Measurements from ENCODE around the gene CTBS.
"Not testable (repeated sequence)": the region's sequence is repeated elsewhere in the genome, so short reads cannot be mapped to it uniquely, and the experiment has no call there.

Gene CTBS

DNA sequence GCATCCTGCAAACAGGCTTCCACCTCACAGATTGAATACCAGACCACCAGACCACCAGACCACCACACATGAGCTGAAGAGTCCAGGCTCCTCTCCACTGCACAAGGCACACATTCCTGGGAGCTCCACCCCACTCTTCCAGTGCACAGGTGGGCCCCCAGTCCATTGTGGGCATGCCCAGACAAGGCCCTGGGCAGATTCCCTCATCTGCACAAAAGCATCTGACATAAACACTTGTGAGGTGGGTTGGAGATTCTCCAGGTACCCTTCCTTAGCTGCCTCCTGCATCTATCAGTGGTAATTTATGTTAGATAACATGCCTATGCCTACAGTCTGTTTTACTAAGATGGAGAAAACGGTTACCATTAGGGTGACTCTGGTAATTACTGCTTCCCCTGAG is 11.6 kb upstream of the CTBS start:
- no peak for DNase-seq (ENCODE audit: extremely low read depth in 1 of 2, low read depth in 1 of 2)

DNA sequence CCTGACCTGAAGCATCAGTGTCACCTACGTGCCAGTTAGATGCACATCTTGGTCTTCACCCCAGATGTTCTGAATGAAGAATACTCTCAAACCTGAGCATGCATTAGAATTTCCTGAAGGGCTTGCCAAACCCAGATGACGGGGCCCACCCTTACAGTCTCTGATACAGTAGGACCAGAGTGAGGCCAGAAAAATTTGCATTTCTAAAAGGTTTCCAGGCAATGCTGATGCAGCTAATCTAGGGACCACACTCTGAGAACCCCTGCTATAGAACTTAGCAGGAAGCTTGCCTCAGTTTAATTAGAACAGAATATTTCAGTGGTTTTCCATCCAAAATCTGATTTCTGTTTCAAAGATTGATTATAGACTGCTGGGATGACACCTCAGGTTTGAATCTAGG is 9.9 kb upstream of the CTBS start:
- DNase-seq (ENCODE audit: extremely low read depth in 1 of 2, low read depth in 1 of 2): no peak

DNA sequence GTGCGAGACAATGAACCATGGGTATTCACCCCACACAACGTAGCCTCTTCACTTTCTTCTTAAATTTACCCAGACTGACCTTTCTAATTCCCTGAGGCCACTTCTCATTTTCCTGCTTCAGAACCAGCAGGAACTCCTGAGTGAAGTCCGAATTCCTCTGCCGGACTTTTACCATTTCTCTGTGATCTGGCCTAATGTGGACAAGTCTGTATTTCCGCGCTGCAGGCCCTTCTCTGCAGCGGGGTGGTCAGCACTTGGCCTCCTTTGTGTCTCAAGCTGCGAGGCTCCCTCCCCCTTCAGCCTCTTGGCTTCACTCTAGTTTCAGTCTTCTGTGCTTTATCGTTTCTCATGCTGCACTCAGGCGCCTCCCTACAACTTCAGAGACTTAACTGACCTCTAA is 9.4 kb upstream of the CTBS start:
- no peak for DNase-seq (ENCODE audit: extremely low read depth in 1 of 2, low read depth in 1 of 2)

DNA sequence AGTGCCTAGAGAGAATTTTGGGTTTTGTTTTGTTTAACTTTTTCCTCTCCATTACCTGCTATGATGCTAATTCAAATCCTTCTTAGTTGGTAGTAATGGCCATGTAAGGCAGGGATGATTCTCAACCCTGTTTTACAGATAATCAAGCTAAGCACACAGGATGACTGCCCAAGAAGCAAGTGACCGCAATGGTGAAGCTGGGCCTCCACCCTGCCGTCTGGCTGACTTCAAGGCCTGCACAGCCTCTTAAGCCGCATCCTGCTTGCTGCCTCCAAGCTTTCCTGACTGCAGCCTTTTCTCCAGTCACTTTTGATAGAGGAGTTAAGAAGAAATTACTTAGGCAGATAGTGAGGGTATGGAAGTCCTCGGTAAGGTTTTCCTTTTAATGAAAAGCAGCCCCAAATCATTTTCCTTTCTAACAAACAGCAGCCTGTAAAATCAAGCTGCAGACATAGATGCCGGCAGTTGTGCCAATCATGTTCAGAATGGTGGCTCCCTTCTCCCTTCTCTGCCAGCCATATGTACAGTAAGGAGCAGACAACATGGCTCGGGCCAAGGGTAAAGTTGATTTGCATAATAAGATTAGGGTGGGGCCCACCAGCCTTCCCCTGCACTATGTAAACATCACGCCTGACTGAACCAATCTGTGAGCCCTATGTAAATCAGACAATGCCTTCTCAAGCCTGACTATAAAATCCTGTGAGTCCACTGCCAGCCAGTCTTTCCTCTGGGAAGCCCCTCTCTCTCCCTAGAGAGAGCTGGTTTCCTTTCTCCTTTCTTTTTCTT is 8.8 kb upstream of the CTBS start:
- DNase-seq (ENCODE audit: extremely low read depth in 1 of 2, low read depth in 1 of 2): no peak

DNA sequence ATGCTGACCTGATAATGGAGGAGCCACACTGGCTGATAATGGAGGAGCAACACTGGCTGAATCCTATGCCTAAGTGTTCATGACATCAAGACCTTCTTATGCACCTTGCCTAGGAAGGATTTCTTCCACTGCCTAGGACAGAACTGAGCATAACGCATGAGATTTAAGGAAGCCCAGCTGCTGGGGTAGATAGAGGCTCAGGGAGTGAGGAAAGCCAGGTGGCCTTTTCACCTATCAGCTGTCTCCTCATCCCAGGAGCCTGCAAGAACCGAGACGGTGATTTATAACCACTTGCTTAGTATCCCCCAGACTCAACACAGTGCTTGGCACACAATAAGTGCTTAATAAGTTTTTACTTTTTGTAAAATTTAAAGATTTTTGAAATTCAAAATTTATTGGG is 7.4 kb upstream of the CTBS start:
- DNase-seq (ENCODE audit: extremely low read depth in 1 of 2, low read depth in 1 of 2): no peak

DNA sequence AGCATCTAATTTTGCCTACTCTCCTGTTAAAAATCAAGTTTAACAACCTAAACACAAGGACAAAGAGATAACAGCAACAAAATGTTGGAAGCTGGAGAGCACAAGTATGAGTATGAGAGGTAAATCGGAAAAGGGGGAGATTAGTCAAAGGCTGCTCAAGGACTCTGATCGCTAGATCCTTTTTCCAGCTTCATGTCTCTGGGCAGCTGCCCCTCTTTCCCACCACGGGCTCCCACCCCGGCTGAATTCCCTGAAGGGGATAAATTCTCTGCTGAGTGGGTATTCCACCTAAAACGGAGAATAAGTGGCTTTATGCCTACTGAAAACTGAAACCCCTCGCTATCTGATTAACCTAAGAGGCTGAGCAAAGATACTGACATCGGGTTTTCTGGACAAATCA is 696 bp upstream of the CTBS start:
- DNase-seq (ENCODE audit: extremely low read depth in 1 of 2, low read depth in 1 of 2): no peak

DNA sequence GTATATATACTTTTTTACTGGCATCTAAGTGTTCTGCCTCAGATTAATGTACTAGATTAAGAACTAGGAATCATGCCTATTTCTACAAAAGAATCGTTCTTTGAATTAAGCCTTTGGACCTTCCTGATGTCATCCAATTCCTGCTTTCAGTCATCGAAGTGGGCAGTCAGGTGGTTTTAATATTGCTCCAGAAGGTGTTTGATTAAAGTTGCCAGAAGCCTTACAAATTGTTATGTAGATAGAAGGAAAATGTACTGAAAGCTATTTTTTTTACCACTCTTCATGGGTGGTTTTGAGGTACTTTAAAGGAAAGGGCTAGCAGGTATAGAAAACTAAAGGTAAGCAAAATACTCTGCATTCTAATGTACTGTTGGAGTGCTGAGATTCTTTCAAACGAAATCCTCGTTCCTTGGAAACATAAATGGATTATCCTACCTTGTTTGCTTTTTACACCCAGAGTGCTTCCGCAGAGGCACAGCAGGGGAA is 716 bp downstream of the CTBS start:
- DNase-seq (ENCODE audit: extremely low read depth in 1 of 2, low read depth in 1 of 2): no peak

DNA sequence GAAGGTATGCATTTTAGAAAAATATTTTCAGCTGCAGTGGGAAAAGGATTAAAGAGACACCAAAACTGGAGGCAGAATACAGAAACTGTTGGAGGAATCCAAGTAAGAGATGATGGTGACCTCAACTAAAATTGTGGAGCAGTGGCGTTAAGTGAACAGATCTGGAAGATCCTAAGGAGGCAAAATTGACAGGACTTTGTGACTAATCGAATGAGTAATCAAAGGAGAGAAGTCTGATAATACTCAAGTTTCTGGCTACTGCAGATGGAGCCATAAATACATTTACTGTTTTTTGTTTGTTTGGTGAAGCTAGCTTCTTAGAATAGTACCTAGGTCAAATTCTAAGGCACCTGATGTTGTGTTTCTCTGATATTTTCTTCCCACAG is 3.1 kb downstream of the CTBS start:
- no peak for DNase-seq (ENCODE audit: extremely low read depth in 1 of 2, low read depth in 1 of 2)

DNA sequence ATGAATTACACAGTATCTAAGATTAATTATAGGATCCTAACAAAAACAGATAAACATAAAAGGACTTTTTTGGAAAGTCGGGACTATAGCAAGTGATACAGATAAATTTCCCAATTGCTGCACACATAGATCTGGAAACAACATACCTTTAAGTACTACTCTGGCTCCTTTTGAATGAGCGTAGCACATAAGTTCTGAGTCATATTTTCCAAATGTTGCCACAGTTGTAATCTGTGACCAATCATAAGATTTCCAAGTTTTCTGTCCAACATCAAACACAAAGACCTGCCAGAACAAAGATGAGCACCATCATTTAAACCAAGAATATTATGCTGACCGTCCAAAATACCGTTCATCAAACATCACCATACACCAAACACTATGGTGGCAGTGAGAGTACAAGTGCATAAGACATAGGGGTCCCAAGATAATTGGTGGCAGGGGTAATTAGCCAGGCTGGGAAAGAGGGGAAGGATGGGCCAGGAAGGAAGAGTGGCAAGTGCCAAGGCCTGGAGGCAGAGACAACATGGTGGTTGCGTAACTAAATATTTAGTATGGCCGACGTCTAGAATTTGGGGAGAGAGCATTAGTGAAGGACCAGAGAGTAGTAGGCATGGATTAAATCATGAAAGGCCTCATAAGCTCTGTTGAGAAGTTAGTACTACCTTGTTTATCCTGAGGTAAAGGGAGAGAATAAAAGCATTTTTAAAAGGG is 3.6 kb downstream of the CTBS start:
- no peak for DNase-seq (ENCODE audit: extremely low read depth in 1 of 2, low read depth in 1 of 2)

DNA sequence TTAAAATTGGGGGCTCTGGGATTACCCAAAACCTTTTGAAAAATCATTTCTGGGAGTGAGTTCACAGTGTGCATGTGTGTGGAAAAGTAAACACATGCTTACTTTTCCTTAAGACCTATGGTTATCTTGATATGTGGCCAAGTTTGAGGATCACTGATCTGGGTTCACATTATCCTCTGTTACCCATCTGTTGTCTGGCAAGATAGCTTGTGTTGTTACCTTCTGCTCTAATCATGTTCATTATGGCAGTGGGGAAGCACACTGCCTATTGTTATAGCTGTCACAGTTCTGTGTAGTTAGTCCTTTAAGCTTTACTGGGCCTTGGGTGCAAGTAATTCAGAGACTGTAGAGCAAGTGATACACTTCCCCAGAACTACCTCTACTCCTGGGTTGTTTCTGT is 5.0 kb downstream of the CTBS start:
- no peak for DNase-seq (ENCODE audit: extremely low read depth in 1 of 2, low read depth in 1 of 2)

DNA sequence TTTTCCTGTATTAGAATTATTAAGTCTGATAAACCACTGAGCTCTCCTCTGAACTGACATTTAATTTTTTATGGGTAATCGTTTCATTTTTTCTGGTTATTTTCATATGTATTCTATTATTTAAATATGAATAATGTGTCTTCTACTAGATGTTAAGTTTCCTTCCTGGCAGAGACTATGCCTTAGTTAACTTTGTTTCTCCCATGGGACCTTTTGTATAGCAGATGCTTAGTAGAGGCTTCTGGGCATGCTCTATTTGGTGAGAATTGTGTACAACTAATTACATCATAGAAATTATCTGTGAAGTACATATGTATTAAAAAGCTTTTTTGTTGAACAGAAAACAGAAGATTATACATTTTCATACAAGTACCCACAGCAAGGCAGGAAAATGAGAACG is 23.4 kb downstream of the CTBS start:
- DNase-seq (ENCODE audit: extremely low read depth in 1 of 2, low read depth in 1 of 2): no peak

DNA sequence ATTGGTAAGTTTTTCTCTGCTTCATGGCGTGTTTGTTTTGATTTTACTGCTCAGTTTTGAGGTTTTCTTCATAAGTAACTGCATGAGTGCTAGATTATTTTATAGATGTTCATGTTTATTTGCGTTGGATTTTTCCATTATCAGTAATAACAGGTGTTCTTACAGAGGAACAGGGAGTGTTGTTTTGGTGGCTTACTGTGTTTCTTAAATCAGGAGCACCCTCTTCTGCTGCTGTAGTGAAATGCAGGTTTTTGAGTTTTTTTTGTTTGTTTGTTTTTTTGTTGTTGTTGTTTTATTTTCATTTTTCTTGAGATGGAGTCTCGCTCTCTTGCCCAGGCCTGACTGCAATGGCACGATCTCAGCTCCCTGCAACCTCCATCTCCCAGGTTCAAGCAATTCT is 32.6 kb downstream of the CTBS start:
- DNase-seq (ENCODE audit: extremely low read depth in 1 of 2, low read depth in 1 of 2): no peak

DNA sequence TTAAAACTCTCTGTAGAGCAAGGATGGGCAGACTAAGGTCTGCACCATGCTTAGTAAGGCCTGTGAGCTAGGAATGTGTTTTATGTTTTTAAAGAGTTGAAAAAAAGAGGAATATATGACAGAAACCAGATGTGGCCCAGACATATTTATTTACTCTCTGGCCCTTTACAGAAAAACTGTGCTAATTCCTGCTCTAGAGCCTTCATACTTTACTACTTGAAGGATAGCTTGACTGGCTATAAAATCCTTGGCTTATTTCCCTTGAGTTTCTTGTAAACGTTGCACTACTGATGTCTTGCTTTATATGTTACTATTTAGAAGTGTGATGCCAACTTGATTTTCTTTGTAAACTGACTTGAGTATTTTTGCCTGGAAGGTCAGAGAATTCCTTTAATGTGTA is 33.5 kb downstream of the CTBS start:
- DNase-seq (ENCODE audit: extremely low read depth in 1 of 2, low read depth in 1 of 2): no peak

DNA sequence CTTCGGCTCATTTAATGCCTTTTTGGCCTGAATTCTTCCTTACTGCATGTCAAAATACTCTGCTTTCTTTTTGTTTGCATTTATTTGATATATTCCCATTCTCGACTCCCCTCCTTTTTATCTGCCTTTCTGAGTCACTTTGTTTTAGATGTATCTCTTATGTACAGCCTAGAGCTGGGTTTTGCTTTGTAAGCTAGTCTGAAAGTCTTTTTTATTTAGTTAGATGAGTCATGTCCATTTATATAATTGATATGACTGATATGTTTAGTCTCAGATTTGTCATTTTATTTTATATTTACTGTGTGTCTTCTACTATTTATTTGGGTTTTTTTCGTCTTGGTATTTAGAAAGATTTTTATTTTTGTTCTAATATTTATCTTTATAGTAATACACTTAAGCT is 34.3 kb downstream of the CTBS start:
- no peak for DNase-seq (ENCODE audit: extremely low read depth in 1 of 2, low read depth in 1 of 2)

DNA sequence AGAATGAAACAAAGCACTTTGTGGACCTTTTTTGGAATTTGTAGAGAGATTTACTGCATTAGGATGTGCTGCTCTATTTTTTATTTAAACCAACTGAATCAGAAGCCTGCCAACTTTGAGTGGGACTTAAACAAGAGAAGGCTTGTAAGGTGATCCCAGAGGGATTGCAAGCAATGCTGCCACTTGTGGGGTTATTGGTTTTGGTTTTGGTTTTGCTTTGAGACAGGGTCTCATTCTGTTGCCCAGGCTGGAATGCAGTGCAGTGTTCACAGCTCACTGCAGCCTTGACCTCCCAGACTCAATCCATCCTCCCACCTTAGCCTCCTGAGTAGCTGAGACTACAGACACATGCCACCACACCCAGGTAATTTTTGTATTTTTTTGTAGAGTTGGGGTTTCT is 35.6 kb downstream of the CTBS start:
- no peak for DNase-seq (ENCODE audit: extremely low read depth in 1 of 2, low read depth in 1 of 2)

DNA sequence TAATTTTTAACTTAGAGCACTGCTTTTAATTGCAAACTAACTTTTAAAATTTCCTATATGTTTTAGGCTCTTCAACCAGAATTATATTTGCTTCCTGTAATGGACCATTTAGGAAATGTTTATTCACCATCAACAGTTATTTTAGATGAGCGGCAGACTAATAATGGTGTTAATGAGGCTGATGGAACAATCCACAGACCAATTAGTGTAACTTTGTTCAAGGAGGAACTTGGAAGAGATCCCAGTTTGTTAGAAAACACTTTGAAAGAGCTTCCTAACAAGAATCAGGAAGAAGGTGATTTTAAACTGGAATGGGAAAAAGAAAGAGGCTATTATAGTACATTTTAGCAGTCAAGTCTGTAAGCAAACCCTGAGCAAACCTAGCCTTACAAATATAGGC is 48.5 kb downstream of the CTBS start:
- no peak for DNase-seq (ENCODE audit: extremely low read depth in 1 of 2, low read depth in 1 of 2)

DNA sequence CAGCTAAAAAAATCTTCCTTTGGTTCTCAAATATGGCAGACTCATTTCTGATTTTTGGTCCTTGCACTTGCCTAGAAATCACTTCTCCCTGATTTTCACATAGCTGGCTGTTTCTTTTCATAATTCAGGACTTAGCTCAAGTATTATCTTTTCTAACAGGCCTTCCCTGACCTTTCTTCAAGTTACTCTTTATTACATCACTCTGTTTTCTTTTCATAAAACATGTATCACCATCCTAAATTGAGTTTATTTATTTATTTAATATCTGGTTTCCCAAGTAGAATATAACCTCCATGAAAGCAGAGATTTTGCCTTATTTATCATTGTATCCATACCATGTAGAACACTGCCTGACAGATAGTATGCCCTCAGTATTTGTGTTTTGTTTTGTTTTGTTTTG is 49.6 kb downstream of the CTBS start:
- no peak for DNase-seq (ENCODE audit: extremely low read depth in 1 of 2, low read depth in 1 of 2)

DNA sequence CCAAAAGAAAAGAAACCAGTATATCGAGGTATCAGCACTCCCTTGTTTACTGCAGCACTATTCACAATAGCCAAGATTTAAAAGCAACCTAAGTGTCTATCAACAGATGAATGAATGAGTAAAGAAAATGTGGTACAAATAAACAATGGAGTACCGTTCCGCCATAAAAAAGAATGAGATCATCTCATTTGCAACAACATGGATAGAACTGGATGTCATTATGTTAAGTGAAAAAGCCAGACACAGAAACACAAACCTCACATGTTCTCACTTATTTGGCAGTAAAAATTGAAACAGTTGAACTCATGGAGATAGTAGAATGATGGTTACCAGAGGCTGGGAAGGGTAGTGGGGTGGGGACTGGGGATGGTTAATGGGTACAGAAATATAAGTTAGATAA is 63.6 kb downstream of the CTBS start:
- DNase-seq (ENCODE audit: extremely low read depth in 1 of 2, low read depth in 1 of 2): no peak

DNA sequence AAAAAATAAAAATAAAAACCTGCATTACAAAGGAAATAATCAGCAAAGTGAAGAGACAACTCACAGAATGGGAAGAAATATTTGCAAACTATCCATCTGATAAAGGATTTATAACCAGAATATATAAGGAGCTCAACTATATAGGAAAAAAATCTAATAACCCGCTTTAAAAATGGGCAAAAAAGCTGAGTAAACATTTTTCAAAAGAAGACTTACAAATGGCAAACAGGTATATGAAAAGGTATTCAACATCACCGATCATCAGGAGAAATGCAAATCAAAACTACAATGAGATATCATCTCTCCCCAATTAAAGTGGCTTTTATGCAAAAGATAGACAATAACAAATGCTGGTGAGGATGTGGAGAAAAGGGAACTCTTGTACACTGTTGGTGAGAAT is 64.1 kb downstream of the CTBS start:
- no peak for DNase-seq (ENCODE audit: extremely low read depth in 1 of 2, low read depth in 1 of 2)

DNA sequence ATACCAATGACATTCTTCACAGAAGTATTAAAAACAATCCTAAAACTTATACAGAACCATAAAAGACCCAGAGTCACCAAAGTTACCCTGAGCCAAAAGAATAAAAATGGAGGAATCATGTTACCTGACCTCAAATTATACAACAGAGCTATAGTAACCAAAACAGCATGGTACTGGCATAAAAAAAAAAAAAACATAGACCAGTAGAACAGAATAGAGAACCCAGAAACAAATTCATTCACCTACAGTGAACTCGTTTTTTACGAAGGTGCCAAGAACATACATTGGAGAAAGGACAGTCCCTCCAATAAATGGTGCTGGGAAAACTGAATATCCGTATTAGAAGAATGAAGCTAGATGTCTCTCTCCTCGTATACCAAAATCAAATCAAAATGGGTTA is 65.2 kb downstream of the CTBS start:
- DNase-seq (ENCODE audit: extremely low read depth in 1 of 2, low read depth in 1 of 2): no peak

DNA sequence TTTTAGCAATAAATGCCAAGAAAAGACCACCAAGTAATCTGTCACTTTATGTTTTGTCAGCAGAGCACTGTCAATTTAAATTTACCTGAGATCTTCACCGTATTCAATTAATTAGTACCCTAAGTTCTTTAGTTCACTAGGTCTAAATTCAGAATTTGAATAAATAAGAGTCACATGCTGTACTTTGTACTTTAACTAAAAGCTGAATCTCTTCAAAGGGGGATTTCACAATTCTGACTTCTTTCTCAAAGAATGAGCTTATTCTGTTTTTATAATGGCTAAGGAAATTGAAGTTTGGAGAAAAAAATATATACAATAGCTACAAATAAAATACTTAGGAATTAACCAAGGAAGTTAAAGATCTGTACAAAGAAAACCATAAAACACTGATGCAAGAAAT is 65.7 kb downstream of the CTBS start:
- no peak for DNase-seq (ENCODE audit: extremely low read depth in 1 of 2, low read depth in 1 of 2)

DNA sequence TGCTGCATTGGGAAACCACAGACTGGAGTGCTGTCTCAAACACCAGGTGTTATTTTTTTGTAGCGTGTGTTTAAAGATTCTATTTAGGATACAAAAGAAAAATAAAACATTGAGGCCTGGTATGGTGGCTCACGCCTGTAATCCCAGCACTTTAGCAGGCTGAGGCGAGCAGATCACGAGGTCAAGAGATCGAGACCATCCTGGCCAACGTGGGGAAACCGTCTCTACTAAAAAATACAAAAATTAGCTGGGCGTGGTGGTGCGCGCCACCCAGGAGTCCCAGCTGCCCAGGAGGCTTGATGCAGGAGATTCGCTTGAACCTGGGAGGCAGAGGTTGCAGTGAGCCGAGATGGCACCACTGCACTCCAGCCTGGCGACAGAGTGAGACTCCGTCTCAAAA is 66.4 kb downstream of the CTBS start:
- not testable (repeated sequence) for DNase-seq (ENCODE audit: extremely low read depth in 1 of 2, low read depth in 1 of 2)
